K562 (cell line): ENCODE measurements around the gene EIF2S1. TPM values are rescaled to one million over a fixed set of nuclear protein-coding genes. Genes with fewer than 3 reads are reported as not detected.
A peak's percentile ranks its signal among the peaks of the same experiment; 100 is the strongest.

ENCODE experiments used
- ATF7 ChIP-seq: fragments of 450-650 bp; IDR thresholded peaks from 2 replicates; pipeline ENCODE4 v1.7.1; 2014; ENCODE audit warnings: mild to moderate bottlenecking, moderate library complexity
- CBFA2T3 ChIP-seq: fragments of 450-650 bp; IDR thresholded peaks from 2 replicates; pipeline ENCODE4 v1.6.1; 2017
- CEBPG ChIP-seq, 3 experiments: fragments of 200-800 bp in 1 of 3; sonication (Bioruptor generic) in 1 of 3; sonication (generic) in 1 of 3; formaldehyde crosslinking in 1 of 3; IDR thresholded peaks in 2 of 3; conservative IDR thresholded peaks in 1 of 3; 2 replicates each; pipeline versions ENCODE4 v1.6.1 to v1.8.0; 2016 to 2022; ENCODE audit warnings: missing compliant biosample characterization in 2 of 3, missing genetic modification characterization in 2 of 3, mild to moderate bottlenecking in 1 of 3, missing genetic modification reagents in 1 of 3
- CREM ChIP-seq: IDR thresholded peaks from 2 replicates; pipeline ENCODE4 v1.6.1; 2014; ENCODE audit warnings: antibody characterized with exemption, low read depth
- DPF2 ChIP-seq: fragments of 450-650 bp; IDR thresholded peaks from 2 replicates; pipeline ENCODE4 v1.6.1; 2016
- EP300 ChIP-seq: IDR thresholded peaks from 2 replicates; pipeline ENCODE4 v1.6.1; 2012; ENCODE audit warnings: low read length, improper control_type of control experiment
- FOXJ2 ChIP-seq: fragments of 200-800 bp; sonication (Bioruptor generic); IDR thresholded peaks from 2 replicates; pipeline ENCODE4 v1.6.1; 2016; ENCODE audit warnings: missing genetic modification characterization, missing compliant biosample characterization
- GTF2E2 ChIP-seq: fragments of 200-800 bp; sonication (Bioruptor generic); IDR thresholded peaks from 2 replicates; pipeline ENCODE4 v1.6.1; 2016; ENCODE audit warnings: missing genetic modification characterization, missing compliant biosample characterization
- GTF2F1 ChIP-seq: IDR thresholded peaks from 2 replicates; pipeline ENCODE4 v1.6.1; 2011; ENCODE audit warnings: low read depth, low read length, improper control_type of control experiment
- LEF1 ChIP-seq: fragments of 450-650 bp; IDR thresholded peaks from 2 replicates; pipeline ENCODE4 v1.6.1; 2016; ENCODE audit warnings: mild to moderate bottlenecking
- MNT ChIP-seq, 2 experiments: fragments of 450-650 bp; conservative IDR thresholded peaks; 2 replicates each; pipeline ENCODE4 v1.6.1; 2017; ENCODE audit warnings: mild to moderate bottlenecking in 2 of 2, moderate library complexity in 2 of 2
- MXI1 ChIP-seq: IDR thresholded peaks from 2 replicates; pipeline ENCODE4 v1.6.1; 2011; ENCODE audit warnings: low read depth, mild to moderate bottlenecking, improper control_type of control experiment, low read length
- PCBP2 ChIP-seq: fragments of 200-400 bp; formaldehyde crosslinking; IDR thresholded peaks from 2 replicates; pipeline ENCODE4 v1.6.1; 2018; ENCODE audit warnings: low read length, low read depth, mild to moderate bottlenecking, moderate library complexity; ENCODE audit not compliant: poor library complexity, severe bottlenecking
- PKNOX1 ChIP-seq: fragments of 450-650 bp; IDR thresholded peaks from 2 replicates; pipeline ENCODE4 v1.6.1; 2016
- RFX7 ChIP-seq: fragments of 250-450 bp; sonication (Bioruptor Pico); IDR thresholded peaks from 2 replicates; pipeline ENCODE4 v1.5.1; 2021; ENCODE audit warnings: mild to moderate bottlenecking
- TAF9B ChIP-seq: fragments of 450-650 bp; IDR thresholded peaks from 2 replicates; pipeline ENCODE4 v1.6.1; 2018; ENCODE audit warnings: mild to moderate bottlenecking; ENCODE audit not compliant: partially characterized antibody
- TGIF2 ChIP-seq: sonication (generic); formaldehyde crosslinking; IDR thresholded peaks from 2 replicates; pipeline ENCODE4 v1.8.1; 2022; ENCODE audit warnings: mild to moderate bottlenecking, missing genetic modification reagents, moderate library complexity
- THRB ChIP-seq: fragments of 450-650 bp; formaldehyde crosslinking; conservative IDR thresholded peaks from 2 replicates; pipeline ENCODE4 v1.4.0; 2022; ENCODE audit warnings: mild to moderate bottlenecking, missing genetic modification characterization
- ZNF143 ChIP-seq: sonication (generic); formaldehyde crosslinking; IDR thresholded peaks from 2 replicates; pipeline ENCODE4 v1.9.0; 2022; ENCODE audit warnings: mild to moderate bottlenecking, missing genetic modification reagents
- ZNF23 ChIP-seq: fragments of 250-450 bp; sonication (Bioruptor Pico); IDR thresholded peaks from 2 replicates; pipeline ENCODE4 v1.4.0; 2020; ENCODE audit warnings: mild to moderate bottlenecking
- ZNF280A ChIP-seq: fragments of 450-650 bp; IDR thresholded peaks from 2 replicates; pipeline ENCODE4 v1.6.1; 2018; ENCODE audit warnings: mild to moderate bottlenecking, low read depth; ENCODE audit not compliant: partially characterized antibody
- ZNF639 ChIP-seq, 2 experiments: fragments of 200-800 bp in 1 of 2; sonication (Bioruptor generic) in 1 of 2; sonication (generic) in 1 of 2; formaldehyde crosslinking in 1 of 2; IDR thresholded peaks in 1 of 2; conservative IDR thresholded peaks in 1 of 2; 2 replicates each; pipeline versions ENCODE4 v1.5.0 to v1.6.1; 2016 to 2020; ENCODE audit warnings: missing compliant biosample characterization in 1 of 2, missing genetic modification characterization in 1 of 2, missing genetic modification reagents in 1 of 2
- ZNF696 ChIP-seq: fragments of 250-450 bp; sonication (Bioruptor Pico); conservative IDR thresholded peaks from 2 replicates; pipeline ENCODE4 v1.4.0; 2020; ENCODE audit warnings: mild to moderate bottlenecking, moderate library complexity
- polyA plus RNA-seq, 8 experiments: library from polyadenylated mRNA; depleted of rRNA in 4 of 8; stranded (reverse) in 5 of 8; unstranded in 3 of 8; fragments of >200 nt; fragmentation: Nextera tagmentation in 2 of 8; fragmentation: Illumina TruSeq in 1 of 8; extraction: Ambion mirVana in 2 of 8; extraction: Trizol in 1 of 8; gene quantifications; 2 replicates each; pipeline versions ENCODE4 v1.2.1 to v1.2.3, GENCODE V29; 2011 to 2014; ENCODE audit warnings: inconsistent platforms in 1 of 8, missing spikeins in 1 of 8
- total RNA-seq, 7 experiments: library from RNA; depleted of rRNA in 6 of 7; stranded (reverse); fragments of >200 nt in 6 of 7; fragmentation: Illumina TruSeq in 2 of 7; extraction: Trizol in 2 of 7; gene quantifications; 2 replicates each; pipeline versions ENCODE4 v1.2.1 to v1.2.3, GENCODE V29; 2011 to 2021; ENCODE audit warnings: low replicate concordance in 1 of 7

Gene EIF2S1
- total and polyA plus RNA-seq, 9 of the 15 experiments (the other 6 are each of a cell fraction or from before 2014, with no cell fraction given) = 216 to 1,018 (median 332) TPM

GRCh38 chr14:67416085-67416484 is 56.0 kb downstream of the EIF2S1 start (continued):
- no peak; a peak in 1 of 4 replicates for TF ChIP-seq MNT (conservative IDR thresholded peaks at IDR 0.05)
- no peak for TF ChIP-seq ZNF280A
- TF ChIP-seq FOXJ2 (tag) = no peak
- no peak for TF ChIP-seq GTF2E2 (tag)
- no peak for TF ChIP-seq THRB
- no peak for TF ChIP-seq PKNOX1
- peak; percentile 53; the same call in 1 of the 2 replicates for TF ChIP-seq CREM
- no peak for TF ChIP-seq LEF1
- peak; percentile 54 for TF ChIP-seq CBFA2T3
- no peak for TF ChIP-seq RFX7 (CRISPR knock-in tag)
- TF ChIP-seq ATF7 = no peak
- no peak for TF ChIP-seq TAF9B
- TF ChIP-seq DPF2 = peak; percentile 38; the same call in 1 of the 2 replicates
- TF ChIP-seq TGIF2 (CRISPR knock-in tag) = no peak
- TF ChIP-seq ZNF639 (CRISPR knock-in tag; conservative IDR thresholded peaks at IDR 0.05 in 1 of 2, IDR thresholded peaks at IDR 0.05 in 1 of 2) = no peak
- peak; percentile 48; the same call in 1 of the 2 replicates for TF ChIP-seq EP300
- no peak for TF ChIP-seq PCBP2
- no peak for TF ChIP-seq ZNF23 (CRISPR knock-in tag)
- no peak for TF ChIP-seq MXI1
- TF ChIP-seq ZNF143 (CRISPR knock-in tag) = no peak
- no peak for TF ChIP-seq GTF2F1
- no peak for TF ChIP-seq ZNF696 (CRISPR knock-in tag)
- TF ChIP-seq CEBPG (CRISPR knock-in tag; IDR thresholded peaks at IDR 0.05) = no peak; the same call in 1 of the 2 replicates
- peak; percentile 40 to 67; a peak in 2 of 4 replicates for TF ChIP-seq CEBPG (tag; conservative IDR thresholded peaks at IDR 0.05 in 1 of 2, IDR thresholded peaks at IDR 0.05 in 1 of 2)
